Common myeloid progenitor, CD34-positive (primary cell): ENCODE measurements around the gene SURF1.
"Not testable (repeated sequence)": the region's sequence is repeated elsewhere in the genome, so short reads cannot be mapped to it uniquely, and the experiment has no call there.

ENCODE experiments used
- CTCF ChIA-PET: fragments of 350-600 bp; sonication (Branson Sonifier 250); formaldehyde crosslinking; loops from one replicate; lab custom pipeline; 2021; ENCODE audit warnings: antibody characterized with exemption; lab: Charles Lee
- POLR2A ChIA-PET: fragments of 350-600 bp; sonication (Branson Sonifier 250); formaldehyde crosslinking; loops from one replicate; lab custom pipeline; 2021; ENCODE audit warnings: antibody characterized with exemption; lab: Charles Lee
- DNase-seq, 3 donors: peaks; one replicate each; pipeline versions ENCODE4 v3.0.0 to v3.0.0-alpha.2; 2013
- H3K27ac ChIP-seq, 2 experiments: 1 replicate in 1 of 2; 2 replicates in 1 of 2; pipeline ENCODE4 v1.7.0; 2013; ENCODE audit warnings: inconsistent platforms in 2 of 2, low read length in 2 of 2, mild to moderate bottlenecking in 2 of 2, low read depth in 1 of 2, moderate library complexity in 1 of 2; ENCODE audit not compliant: severe bottlenecking in 2 of 2, insufficient read depth in 1 of 2, poor library complexity in 1 of 2
- H3K27me3 ChIP-seq, 5 experiments: replicated peaks in 2 of 5; 1 replicate in 3 of 5; 2 replicates in 2 of 5; pipeline versions ENCODE4 v1.6.1 to v1.7.0; 2013; ENCODE audit warnings: low read length in 4 of 5, mild to moderate bottlenecking in 2 of 5, moderate library complexity in 2 of 5, inconsistent platforms in 1 of 5; ENCODE audit not compliant: insufficient read depth in 5 of 5, control insufficient read depth in 4 of 5
- H3K36me3 ChIP-seq, 4 experiments: 1 replicate in 2 of 4; 2 replicates in 2 of 4; pipeline versions ENCODE4 v1.6.1 to v1.7.0; 2013; ENCODE audit warnings: low read length in 3 of 4, control low read depth in 1 of 4, mild to moderate bottlenecking in 1 of 4; ENCODE audit not compliant: control insufficient read depth in 4 of 4, insufficient read depth in 4 of 4
- H3K4me1 ChIP-seq, 4 experiments: 1 replicate in 3 of 4; 2 replicates in 1 of 4; pipeline versions ENCODE4 v1.6.1 to v1.7.1; 2013; ENCODE audit warnings: low read length in 3 of 4, mild to moderate bottlenecking in 3 of 4, control low read depth in 1 of 4, inconsistent platforms in 1 of 4, moderate library complexity in 1 of 4; ENCODE audit not compliant: control insufficient read depth in 4 of 4, insufficient read depth in 4 of 4; ENCODE audit errors: control extremely low read depth in 1 of 4
- H3K4me3 ChIP-seq, 7 experiments: 1 replicate in 4 of 7; 2 replicates in 3 of 7; pipeline versions ENCODE4 v1.5.1 to v1.7.0; 2013; ENCODE audit warnings: mild to moderate bottlenecking in 7 of 7, low read length in 6 of 7, moderate library complexity in 6 of 7, inconsistent platforms in 2 of 7, low read depth in 2 of 7, control low read depth in 1 of 7; ENCODE audit not compliant: insufficient read depth in 4 of 7, control insufficient read depth in 1 of 7; ENCODE audit errors: extremely low read depth in 1 of 7
- H3K9me3 ChIP-seq, 5 experiments: 1 replicate in 4 of 5; 2 replicates in 1 of 5; pipeline versions ENCODE4 v1.6.1 to v1.7.1; 2013; ENCODE audit warnings: low read length in 4 of 5, mild to moderate bottlenecking in 2 of 5, inconsistent platforms in 1 of 5, low read depth in 1 of 5, moderate library complexity in 1 of 5; ENCODE audit not compliant: control insufficient read depth in 4 of 5, insufficient read depth in 2 of 5; ENCODE audit errors: control extremely low read depth in 1 of 5
- WGBS: methylation state at CpG from one replicate; pipeline ENCODE4 v1.1.5; 2013; ENCODE audit not compliant: insufficient coverage; 5-methylcytosine and 5-hydroxymethylcytosine counted together

The SURF1 gene

DNA sequence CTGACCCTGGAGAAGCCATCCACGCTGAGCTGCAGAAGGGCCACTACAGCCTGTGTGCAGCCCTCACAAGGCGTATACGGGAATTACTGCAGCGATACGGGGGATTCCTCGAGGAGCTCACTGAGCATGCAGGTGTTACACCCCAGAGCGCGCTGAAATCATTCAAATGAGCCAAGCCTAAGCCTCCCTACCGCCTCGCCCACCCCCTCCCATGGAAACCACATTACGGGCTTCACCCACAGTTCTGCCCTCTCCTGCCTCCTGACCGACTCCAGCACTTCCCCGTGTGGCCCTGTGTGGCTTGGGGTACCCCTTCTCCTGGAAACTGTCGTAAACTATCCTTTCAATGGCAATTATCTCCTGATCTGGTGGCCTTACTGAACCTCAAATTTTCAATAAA, 33.6 kb downstream of the SURF1 start:
- ChIA-PET POLR2A (no interaction called here), CTCF (interaction anchor here (0.9 kb wide), 1 partner anchor 137 kb away, joined by 3 read pairs; no protein-coding TSS in a partner anchor)
- Histone ChIP-seq H3K36me3 (no peaks in the 10 kb centered on the region), H3K4me1 (no peaks in the 10 kb centered on the region), H3K27ac (no peak overlapping the region), H3K27me3 (no peaks in the 10 kb centered on the region), H3K9me3 (no peaks in the 10 kb centered on the region), H3K4me3 (no peak overlapping the region)
- peak in 1 of 3 donors; percentile 28 for DNase-seq
- 62% methylated on average over 14 of the region's 14 CpGs for WGBS

DNA sequence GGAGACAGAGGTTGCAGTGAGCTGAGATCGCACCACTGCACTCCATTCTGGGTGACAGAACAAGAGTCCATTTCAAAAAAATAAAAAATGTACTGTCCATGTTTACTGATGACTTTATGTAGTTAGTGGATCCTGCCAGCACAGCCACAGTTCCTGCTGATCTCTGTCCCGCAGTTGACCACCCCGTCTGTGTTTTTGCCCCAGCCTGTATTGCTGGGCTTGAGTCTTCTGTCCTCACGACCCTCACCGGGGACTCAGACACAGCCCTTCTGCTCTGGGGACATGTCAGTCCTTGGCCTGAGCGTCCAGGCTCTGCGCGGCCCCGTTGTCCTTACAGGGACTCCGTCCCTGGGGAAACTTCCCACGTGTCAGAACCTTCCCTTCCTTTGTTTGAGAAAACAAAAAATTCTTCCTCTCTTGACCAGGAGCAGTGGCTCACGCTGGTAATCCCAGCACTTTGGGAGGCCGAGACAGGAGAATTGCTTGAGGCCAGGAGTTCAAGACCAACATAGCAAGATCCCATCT, 34.8 kb downstream of the SURF1 start:
- no peak overlapping the region for H3K27ac ChIP-seq
- no peaks in the 10 kb centered on the region for H3K36me3 ChIP-seq
- no peaks in the 10 kb centered on the region for H3K27me3 ChIP-seq
- no peak for DNase-seq
- WGBS = 100% methylated on average over 5 of the region's 13 CpGs
- CTCF ChIA-PET = interaction anchor here (0.9 to 1.7 kb wide), 2 partner anchors 134 to 135 kb away, joined by 3 to 4 read pairs; no protein-coding TSS in a partner anchor
- H3K4me3 ChIP-seq = no peak overlapping the region
- POLR2A ChIA-PET = no interaction called here
- no peaks in the 10 kb centered on the region for H3K9me3 ChIP-seq
- H3K4me1 ChIP-seq = no peaks in the 10 kb centered on the region

DNA sequence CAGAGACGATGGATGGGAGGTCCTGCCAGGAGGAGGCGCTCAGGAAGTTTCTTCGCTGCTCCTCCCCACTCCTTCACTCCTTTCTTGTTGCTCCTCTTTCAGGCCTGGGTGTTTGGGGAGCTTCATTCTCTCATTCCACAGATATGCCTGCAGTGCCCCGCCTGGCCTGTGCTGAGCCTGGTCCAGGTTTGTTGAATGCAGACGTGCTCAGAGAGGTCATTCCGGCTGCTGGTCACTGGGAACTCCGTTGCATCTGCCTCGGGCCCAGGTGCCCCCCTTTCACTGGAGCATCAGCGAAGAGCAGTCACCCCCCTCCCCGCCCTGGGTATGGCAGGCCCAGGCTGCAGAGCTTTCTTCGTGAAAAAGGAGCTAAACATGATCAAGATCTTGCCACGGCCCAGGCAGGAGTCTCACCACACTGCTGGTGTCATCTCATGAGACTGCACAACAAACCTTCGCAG, 35.8 kb downstream of the SURF1 start:
- H3K36me3 ChIP-seq = no peaks in the 10 kb centered on the region
- H3K27ac ChIP-seq = no peak overlapping the region
- 95% methylated on average over 13 of the region's 13 CpGs for WGBS
- no peaks in the 10 kb centered on the region for H3K4me1 ChIP-seq
- CTCF ChIA-PET = interaction anchor here (0.6 to 1.7 kb wide), 3 partner anchors 9 to 133 kb away, joined by 3 to 4 read pairs (median 3); no protein-coding TSS in a partner anchor
- H3K9me3 ChIP-seq = no peaks in the 10 kb centered on the region
- no peak overlapping the region for H3K4me3 ChIP-seq
- POLR2A ChIA-PET = no interaction called here
- no peak for DNase-seq
- no peaks in the 10 kb centered on the region for H3K27me3 ChIP-seq

DNA sequence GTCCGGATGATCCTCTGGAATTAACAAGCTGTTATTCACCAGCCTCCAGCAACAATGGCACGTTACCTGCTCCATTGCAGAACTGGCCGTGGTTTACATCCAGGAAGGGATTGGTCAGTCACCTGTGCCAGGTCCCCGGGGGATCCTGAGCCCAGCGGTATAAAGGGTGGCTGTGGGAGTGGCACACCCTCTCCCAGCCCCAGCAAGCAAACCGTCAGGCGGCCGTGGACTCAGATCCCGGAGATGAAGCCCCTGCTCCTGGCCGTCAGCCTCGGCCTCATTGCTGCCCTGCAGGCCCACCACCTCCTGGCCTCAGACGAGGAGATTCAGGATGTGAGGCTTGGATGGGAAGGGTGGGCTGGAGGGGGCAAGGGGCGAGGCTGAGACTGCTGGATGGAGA, 38.7 kb downstream of the SURF1 start:
- CTCF ChIA-PET, H3K27me3 ChIP-seq, H3K9me3 ChIP-seq, H3K4me3 ChIP-seq, POLR2A ChIA-PET, H3K27ac ChIP-seq, H3K4me1 ChIP-seq, H3K36me3 ChIP-seq, DNase-seq: not testable (repeated sequence)
- WGBS = 100% methylated on average over 3 of the region's 13 CpGs

DNA sequence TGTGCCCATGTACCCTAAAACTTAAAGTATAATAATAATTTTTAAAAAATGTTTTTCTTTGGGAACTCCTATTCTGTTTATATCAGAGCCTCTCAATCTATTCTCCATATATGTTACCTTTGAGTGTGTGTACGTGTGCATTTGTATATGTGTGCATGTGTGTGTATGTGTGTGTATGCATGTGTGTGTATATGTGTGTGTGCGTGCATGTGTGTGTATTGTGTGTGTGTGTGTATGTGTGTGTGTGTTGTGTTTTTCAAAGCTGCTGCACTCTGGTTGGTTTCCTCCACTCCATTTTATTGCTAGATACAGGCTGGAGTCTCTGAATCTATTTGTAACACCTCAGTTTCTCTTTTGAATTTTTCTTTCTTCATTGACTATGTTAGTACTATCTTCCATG, 40.3 kb downstream of the SURF1 start:
- Histone ChIP-seq H3K9me3 (no peaks in the 10 kb centered on the region), H3K27me3 (no peaks in the 10 kb centered on the region), H3K4me1 (no peaks in the 10 kb centered on the region), H3K4me3 (no peak overlapping the region), H3K27ac (no peak overlapping the region), H3K36me3 (no peaks in the 10 kb centered on the region)
- ChIA-PET CTCF (no interaction called here), POLR2A (no interaction called here)
- DNase-seq = no peak
- no CpG with 5 or more reads among the region's 2 CpGs for WGBS

DNA sequence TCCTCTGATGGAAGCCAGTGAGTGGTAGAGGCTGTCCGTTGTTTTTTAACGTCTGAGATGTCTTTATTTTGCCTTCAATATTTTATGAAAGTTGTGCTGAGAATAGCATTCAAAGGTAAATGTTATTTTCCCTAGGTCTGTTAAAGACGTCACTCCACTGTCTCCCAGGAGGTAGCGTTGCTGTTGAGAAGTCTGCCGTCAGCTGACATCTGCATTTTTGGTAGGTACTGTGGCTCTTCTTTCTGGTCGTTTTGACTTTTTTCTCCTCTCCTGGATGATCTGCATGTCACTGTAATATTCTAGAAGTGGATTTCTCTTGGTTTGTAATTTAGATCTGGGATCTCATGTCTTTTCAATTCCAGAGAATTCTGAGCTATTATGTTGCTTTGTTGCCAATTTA, 46.7 kb downstream of the SURF1 start:
- H3K27ac ChIP-seq = no peak overlapping the region
- POLR2A ChIA-PET = no interaction called here
- H3K4me3 ChIP-seq = no peak overlapping the region
- H3K9me3 ChIP-seq = no peaks in the 10 kb centered on the region
- CTCF ChIA-PET = no interaction called here
- peaks cover 0 to 2% (median 0%) of the 10 kb centered on the region in 5 experiments for H3K27me3 ChIP-seq
- no peaks in the 10 kb centered on the region for H3K36me3 ChIP-seq
- WGBS = 80% methylated on average over 1 of the region's 6 CpGs
- H3K4me1 ChIP-seq = no peaks in the 10 kb centered on the region
- DNase-seq = no peak

DNA sequence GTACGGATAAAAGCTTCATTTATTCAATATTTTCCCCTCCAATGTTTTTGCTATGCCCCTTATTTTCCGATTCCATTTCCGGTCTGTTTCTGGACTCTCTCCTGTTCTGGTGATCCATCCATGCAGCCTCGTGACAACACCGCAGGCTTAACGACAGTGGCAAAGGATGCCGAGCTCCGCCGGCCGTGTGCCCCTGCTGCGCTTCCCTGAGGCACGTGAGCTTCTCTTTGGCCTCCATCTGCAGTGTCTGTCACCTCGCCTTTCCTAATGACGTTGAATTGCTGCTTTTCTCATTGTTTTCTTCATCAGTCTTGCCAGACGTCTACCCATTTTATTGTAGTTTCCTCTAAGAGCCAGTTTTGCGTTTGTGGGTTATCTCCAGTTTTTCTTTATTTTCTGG, 49.0 kb downstream of the SURF1 start:
- ChIA-PET CTCF (no interaction called here), POLR2A (no interaction called here)
- no peak overlapping the region for H3K27ac ChIP-seq
- no peak overlapping the region for H3K4me3 ChIP-seq
- peaks cover 0 to 2% (median 0%) of the 10 kb centered on the region in 5 experiments for H3K27me3 ChIP-seq
- no peaks in the 10 kb centered on the region for H3K9me3 ChIP-seq
- DNase-seq = no peak
- WGBS = 71% methylated on average over 13 of the region's 16 CpGs
- no peaks in the 10 kb centered on the region for H3K4me1 ChIP-seq
- no peaks in the 10 kb centered on the region for H3K36me3 ChIP-seq
